Inflammatory macrophage treated with lipopolysaccharide for 4 hours (primary cell): ENCODE measurements around the gene ZFPM1.

Experiments
- DNase-seq: peaks from one replicate; pipeline ENCODE4 v3.0.0-alpha.2; 2020

Gene ZFPM1

GRCh38 chr16:88578446-88579313 is 125.6 kb downstream of the ZFPM1 start:
- no peak for DNase-seq

GRCh38 chr16:88580371-88580770 is 127.3 kb downstream of the ZFPM1 start:
- DNase-seq: no peak

- DNase-seq: no peak
Observed at GRCh38 chr16:88581033-88581432, 128.0 kb downstream of the ZFPM1 start.

DNA sequence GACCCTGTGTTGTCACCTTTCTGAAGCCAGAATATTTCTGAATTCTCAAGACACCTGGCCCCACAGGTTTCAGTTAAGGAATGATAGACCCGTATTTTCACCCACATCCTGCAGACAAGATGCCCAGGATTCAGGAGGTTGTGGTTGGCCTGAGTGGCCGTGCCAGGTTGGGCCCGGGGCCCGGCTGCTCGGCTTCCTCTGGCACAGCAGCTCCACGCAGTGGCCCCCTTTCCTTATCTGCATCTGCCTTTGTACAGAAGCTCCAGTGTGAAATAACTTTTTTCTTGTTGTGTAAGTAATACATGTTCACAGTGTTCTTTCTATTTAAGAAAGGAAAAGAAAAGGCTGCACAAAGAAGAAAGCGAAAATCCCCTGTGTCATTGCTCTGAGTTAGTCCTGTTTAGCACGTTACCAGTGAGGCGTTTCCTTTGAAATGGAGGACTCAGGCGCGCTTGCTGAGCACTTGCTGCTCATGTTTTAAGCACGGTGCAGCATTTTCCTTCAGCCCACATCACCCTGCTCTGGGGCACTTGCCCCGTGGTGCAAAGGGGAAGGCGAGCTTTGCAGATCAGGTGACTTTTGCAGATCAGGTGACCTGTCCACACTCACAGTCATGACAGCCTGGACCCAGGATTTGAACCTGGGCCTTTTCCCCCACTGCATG is 130.0 kb downstream of the ZFPM1 start:
- no peak for DNase-seq

- DNase-seq: no peak
Observed at GRCh38 chr16:88584676-88585075, 131.6 kb downstream of the ZFPM1 start.

- DNase-seq: no peak
Observed at GRCh38 chr16:88585269-88585668, 132.2 kb downstream of the ZFPM1 start.

- DNase-seq: no peak
Observed at GRCh38 chr16:88585927-88586581, 133.0 kb downstream of the ZFPM1 start.
